ENCODE data around the gene TUBA3E. TPM values are rescaled to one million over a fixed set of nuclear protein-coding genes. Genes with fewer than 3 reads are reported as not detected.
"Not testable (repeated sequence)": the region's sequence is repeated elsewhere in the genome, so short reads cannot be mapped to it uniquely, and the experiment has no call there.

The TUBA3E gene
- polyA plus RNA-seq, 1 donor from 2014 or later = not detected

DNA sequence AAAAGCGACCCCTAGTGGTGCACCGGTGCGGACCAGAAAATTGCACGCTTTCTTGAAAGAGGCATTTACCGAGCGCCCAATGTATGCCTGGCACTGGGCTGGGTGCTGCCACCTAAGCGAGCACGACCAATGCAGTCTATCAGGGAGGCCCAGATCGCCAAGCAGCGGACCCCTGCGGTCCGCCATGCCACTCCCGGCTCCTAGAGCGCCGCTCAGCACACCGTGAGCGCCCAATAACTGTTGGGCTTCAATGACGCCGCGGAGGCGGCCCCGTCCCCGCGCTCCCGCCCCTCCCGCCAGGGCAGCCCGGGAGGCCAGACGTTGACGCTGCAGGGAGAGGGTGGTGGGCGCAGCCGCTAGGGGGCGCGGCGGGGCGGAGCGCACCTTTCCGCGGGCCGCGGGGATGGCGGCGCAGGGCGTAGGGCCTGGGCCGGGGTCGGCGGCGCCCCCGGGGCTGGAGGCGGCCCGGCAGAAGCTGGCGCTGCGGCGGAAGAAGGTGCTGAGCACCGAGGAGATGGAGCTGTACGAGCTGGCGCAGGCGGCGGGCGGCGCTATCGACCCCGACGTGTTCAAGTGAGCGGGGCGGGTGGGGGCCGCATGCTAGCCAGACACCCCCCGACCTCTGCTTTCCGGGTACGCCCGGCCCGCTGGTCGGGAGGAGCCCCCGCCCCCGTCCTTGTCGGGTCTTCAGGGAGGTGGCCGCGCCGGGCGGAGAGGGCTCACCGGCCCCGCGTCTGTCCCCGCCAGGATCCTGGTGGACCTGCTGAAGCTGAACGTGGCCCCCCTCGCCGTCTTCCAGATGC is 16.2 kb downstream of the TUBA3E start, which contains the start of gene MZT2B:
Gene MZT2B, plus strand, starts transcription at position 383 of the 803 bp plus-strand sequence. Its CDS starts 21 bp downstream, at position 404.
- peak within 1 kb of the TSS; percentile 51 for H2AFZ ChIP-seq (ENCODE audit: low read depth, low read length)
- TF ChIP-seq TAF1 (IDR thresholded peaks at IDR 0.05; ENCODE audit: low read depth) (peak; percentile 37), SMC3 (conservative IDR thresholded peaks at IDR 0.05; ENCODE audit: poor library complexity) (peak; percentile 84), POLR2AphosphoS5 (IDR thresholded peaks at IDR 0.05) (peak; percentile 81), RAD21 (conservative IDR thresholded peaks at IDR 0.05) (peak; percentile 63)
- TF ChIP-seq, protein P1, sequence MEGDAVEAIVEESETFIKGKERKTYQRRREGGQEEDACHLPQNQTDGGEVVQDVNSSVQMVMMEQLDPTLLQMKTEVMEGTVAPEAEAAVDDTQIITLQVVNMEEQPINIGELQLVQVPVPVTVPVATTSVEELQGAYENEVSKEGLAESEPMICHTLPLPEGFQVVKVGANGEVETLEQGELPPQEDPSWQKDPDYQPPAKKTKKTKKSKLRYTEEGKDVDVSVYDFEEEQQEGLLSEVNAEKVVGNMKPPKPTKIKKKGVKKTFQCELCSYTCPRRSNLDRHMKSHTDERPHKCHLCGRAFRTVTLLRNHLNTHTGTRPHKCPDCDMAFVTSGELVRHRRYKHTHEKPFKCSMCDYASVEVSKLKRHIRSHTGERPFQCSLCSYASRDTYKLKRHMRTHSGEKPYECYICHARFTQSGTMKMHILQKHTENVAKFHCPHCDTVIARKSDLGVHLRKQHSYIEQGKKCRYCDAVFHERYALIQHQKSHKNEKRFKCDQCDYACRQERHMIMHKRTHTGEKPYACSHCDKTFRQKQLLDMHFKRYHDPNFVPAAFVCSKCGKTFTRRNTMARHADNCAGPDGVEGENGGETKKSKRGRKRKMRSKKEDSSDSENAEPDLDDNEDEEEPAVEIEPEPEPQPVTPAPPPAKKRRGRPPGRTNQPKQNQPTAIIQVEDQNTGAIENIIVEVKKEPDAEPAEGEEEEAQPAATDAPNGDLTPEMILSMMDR (IDR thresholded peaks at IDR 0.05; ENCODE audit: poor library complexity, severe bottlenecking) = peak; percentile 95
- peak within 1 kb of the TSS; percentile 95 for H3K4me3 ChIP-seq (ENCODE audit: low read length)
- not testable (repeated sequence) for H3K36me3 ChIP-seq (ENCODE audit: insufficient read depth, low read length); H3K9me2 ChIP-seq (ENCODE audit: insufficient read depth, low read length); H3K27me3 ChIP-seq (ENCODE audit: insufficient read depth, low read depth, low read length); H3F3A ChIP-seq (ENCODE audit: insufficient read depth, low read length, poor library complexity, severe bottlenecking); H3K9me3 ChIP-seq (ENCODE audit: low read length); H4K20me1 ChIP-seq (ENCODE audit: insufficient read depth)
- peak within 1 kb of the TSS; percentile 65 for H3K4me2 ChIP-seq (ENCODE audit: low read length)
- H3K27ac ChIP-seq (ENCODE audit: low read length) = peak within 1 kb of the TSS; percentile 83
- H3K79me2 ChIP-seq (replicated peaks; ENCODE audit: insufficient read depth, low read length) = peaks cover 24% of the 10 kb centered on the region
- peak within 1 kb of the TSS; percentile 87 for H3K9ac ChIP-seq (ENCODE audit: low read length)

GRCh38 chr2:130181325-130181879 is 16.8 kb downstream of the TUBA3E start, which contains the start of gene SMPD4:
Gene SMPD4, minus strand, starts transcription at chr2:130181602. Its CDS starts 5,010 bp downstream, at chr2:130176592.
- peak within 1 kb of the TSS; percentile 51 for H2AFZ ChIP-seq (ENCODE audit: low read depth, low read length)
- peak within 1 kb of the TSS; percentile 83 for H3K27ac ChIP-seq (ENCODE audit: low read length)

More at GRCh38 chr2:130181325-130181879, 16.8 kb downstream of the TUBA3E start, which contains the start of gene SMPD4:
- H3K9me2 ChIP-seq (ENCODE audit: insufficient read depth, low read length) = no peaks in the 10 kb centered on the region
- H3K79me2 ChIP-seq (replicated peaks; ENCODE audit: insufficient read depth, low read length) = peaks cover 24% of the 10 kb centered on the region
- H3K36me3 ChIP-seq (ENCODE audit: insufficient read depth, low read length) = no peaks in the 10 kb centered on the region
- no peak for TF ChIP-seq SMC3 (conservative IDR thresholded peaks at IDR 0.05; ENCODE audit: poor library complexity)
- no peak for TF ChIP-seq RAD21 (conservative IDR thresholded peaks at IDR 0.05)
- TF ChIP-seq, protein P1 (IDR thresholded peaks at IDR 0.05; ENCODE audit: poor library complexity, severe bottlenecking) = no peak
- TF ChIP-seq EP300 (conservative IDR thresholded peaks at IDR 0.05; ENCODE audit: poor library complexity, severe bottlenecking) = no peak
- TF ChIP-seq TAF1 (IDR thresholded peaks at IDR 0.05; ENCODE audit: low read depth) = peak; percentile 18
- TF ChIP-seq EZH2 (IDR thresholded peaks at IDR 0.05; ENCODE audit: borderline replicate concordance, insufficient read depth, low read length, poor library complexity, severe bottlenecking) = no peak
- TF ChIP-seq POLR2AphosphoS5 (IDR thresholded peaks at IDR 0.05) = peak; percentile 85
- TF ChIP-seq MXI1 (conservative IDR thresholded peaks at IDR 0.05; ENCODE audit: poor library complexity, severe bottlenecking) = peak; percentile 90
- peak; percentile 38 for TF ChIP-seq REST (IDR thresholded peaks at IDR 0.05; ENCODE audit: borderline replicate concordance)
- H3F3A ChIP-seq (ENCODE audit: insufficient read depth, low read length, poor library complexity, severe bottlenecking) = no peaks in the 10 kb centered on the region
- peak within 1 kb of the TSS; percentile 65 for H3K4me2 ChIP-seq (ENCODE audit: low read length)
- H3K9ac ChIP-seq (ENCODE audit: low read length) = peak within 1 kb of the TSS; percentile 87
- H3K27me3 ChIP-seq (ENCODE audit: insufficient read depth, low read depth, low read length) = no peaks in the 10 kb centered on the region
- no peaks in the 10 kb centered on the region for H3K9me3 ChIP-seq (ENCODE audit: low read length)
- H3K4me3 ChIP-seq (ENCODE audit: low read length) = peak within 1 kb of the TSS; percentile 95
- H4K20me1 ChIP-seq (ENCODE audit: insufficient read depth) = no peaks in the 10 kb centered on the region

All from neural cell (in vitro differentiated cells).